Measurements from ENCODE around the gene RBM7. TPM values are rescaled to one million over a fixed set of nuclear protein-coding genes. Genes with fewer than 3 reads are reported as not detected.

The RBM7 gene, protein sequence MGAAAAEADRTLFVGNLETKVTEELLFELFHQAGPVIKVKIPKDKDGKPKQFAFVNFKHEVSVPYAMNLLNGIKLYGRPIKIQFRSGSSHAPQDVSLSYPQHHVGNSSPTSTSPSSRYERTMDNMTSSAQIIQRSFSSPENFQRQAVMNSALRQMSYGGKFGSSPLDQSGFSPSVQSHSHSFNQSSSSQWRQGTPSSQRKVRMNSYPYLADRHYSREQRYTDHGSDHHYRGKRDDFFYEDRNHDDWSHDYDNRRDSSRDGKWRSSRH
- 34.9 TPM for polyA plus RNA-seq

DNA sequence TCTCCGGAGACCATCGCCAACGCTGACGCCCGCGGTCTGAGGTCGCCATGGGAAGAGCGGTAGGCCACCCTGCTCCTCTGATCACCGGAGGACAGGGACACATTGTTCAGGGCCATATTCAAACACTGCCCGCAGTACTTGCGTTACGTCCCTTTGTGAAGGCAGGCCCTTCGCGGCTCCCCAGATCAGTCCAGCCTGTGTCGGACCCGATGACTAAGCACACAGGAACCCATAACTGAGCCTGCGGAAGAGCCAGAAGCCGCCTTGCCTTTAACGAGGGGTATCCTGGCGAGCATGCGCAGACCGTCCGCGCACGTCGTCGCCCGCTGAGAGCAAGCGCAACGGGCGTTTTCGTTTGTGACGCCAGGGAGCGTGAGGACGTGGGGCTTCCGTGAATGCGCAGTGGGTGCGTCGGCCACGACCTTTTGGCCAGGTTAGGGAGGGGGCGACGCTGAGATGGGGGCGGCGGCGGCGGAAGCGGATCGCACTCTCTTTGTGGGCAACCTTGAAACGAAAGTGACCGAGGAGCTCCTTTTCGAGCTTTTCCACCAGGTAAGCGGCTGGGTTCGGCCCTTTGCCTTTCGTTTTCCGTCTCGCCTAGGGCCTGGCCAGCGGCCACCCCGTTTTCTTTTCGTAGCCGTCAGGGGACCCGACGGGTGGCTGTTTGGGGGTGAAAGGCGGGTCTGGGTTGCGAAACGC, at the start of gene RBM7, which contains the start of gene C11orf71:
RBM7 (plus strand) TSS at position 451 of the 699 bp plus-strand sequence; CDS start at position 457, 6 bp downstream.
C11orf71 (minus strand) TSS at position 296 of the 699 bp plus-strand sequence; CDS start at position 116, 180 bp downstream.
- peak within 1 kb of the TSS; percentile 92 to 99 (median 97) for H3K4me3 Mint-ChIP-seq
- H3K36me3 Mint-ChIP-seq, result peaks cover 9% of the 10 kb centered on the region
- peak within 1 kb of the TSS; percentile 93 to 99 (median 99) for H3K27ac Mint-ChIP-seq
- H3K4me1 Mint-ChIP-seq, result peaks cover 30 to 45% (median 39%) of the 10 kb centered on the region in 3 donors
- H3K27me3 Mint-ChIP-seq, result no peaks in the 10 kb centered on the region
- no peaks in the 10 kb centered on the region for H3K9me3 Mint-ChIP-seq

DNA sequence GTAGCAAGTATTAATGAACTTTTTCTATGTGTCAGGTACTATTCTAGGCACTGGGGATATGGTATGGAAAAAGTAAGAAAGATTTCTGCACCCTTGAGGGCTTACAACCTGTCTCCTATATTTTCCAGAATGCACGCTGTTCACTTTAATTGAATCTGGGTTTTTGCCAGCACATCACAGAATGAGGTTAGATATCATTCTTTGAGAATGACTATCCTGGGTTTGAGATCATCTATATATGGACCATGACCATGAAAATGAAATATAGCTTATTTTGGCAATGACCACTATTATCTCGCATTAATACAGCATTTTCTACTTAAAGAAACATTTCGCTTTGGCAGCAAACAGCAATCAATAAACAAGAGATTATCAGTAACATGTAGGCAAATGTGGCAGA, 47.0 kb upstream of the RBM7 start:
- Mint-ChIP-seq H3K36me3 (no peaks in the 10 kb centered on the region), H3K4me3 (no peak overlapping the region), H3K27me3 (no peaks in the 10 kb centered on the region), H3K4me1 (no peaks in the 10 kb centered on the region), H3K9me3 (no peaks in the 10 kb centered on the region), H3K27ac (no peak overlapping the region)

DNA sequence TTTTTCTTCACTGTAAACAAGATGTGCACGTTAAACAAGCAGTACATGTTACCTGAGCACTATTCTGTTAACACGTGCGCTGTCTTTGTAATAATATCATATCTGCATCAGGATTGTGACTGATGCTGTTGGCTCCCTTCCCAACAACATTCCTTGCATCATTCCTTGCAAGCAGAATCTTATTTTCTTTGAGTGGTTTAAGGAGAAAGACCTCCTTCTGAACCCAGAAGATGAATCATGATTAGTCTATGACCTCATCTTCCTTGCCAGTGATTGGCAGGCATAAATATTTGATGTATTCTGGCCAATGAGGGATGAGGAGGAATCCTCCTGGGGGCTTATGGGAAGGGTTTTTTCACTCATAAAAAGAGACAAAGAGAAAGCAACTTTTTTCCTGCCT, 46.4 kb upstream of the RBM7 start:
- no peaks in the 10 kb centered on the region for H3K4me1 Mint-ChIP-seq
- no peak overlapping the region for H3K4me3 Mint-ChIP-seq
- H3K9me3 Mint-ChIP-seq, result no peaks in the 10 kb centered on the region
- H3K36me3 Mint-ChIP-seq, result no peaks in the 10 kb centered on the region
- H3K27me3 Mint-ChIP-seq, result no peaks in the 10 kb centered on the region
- H3K27ac Mint-ChIP-seq, result no peak overlapping the region

DNA sequence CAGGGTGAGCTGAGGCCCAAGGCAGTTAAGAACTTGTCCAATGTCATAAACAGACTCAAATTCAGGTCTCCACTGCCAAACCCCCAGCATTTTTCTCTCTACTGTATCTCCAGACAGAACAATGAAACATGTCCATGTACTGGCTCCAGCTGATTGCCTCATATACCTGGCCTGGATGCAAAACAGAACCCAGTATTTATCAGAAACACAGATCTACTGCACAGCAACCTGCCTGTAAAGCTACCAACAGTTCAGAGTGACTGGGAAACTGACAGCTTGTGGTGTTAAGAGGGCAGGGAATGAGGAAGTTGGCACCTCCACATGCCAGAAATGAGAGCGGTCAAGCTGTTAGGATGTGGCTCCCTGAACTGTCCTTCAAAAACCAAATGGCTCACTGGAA, 41.8 kb upstream of the RBM7 start:
- Mint-ChIP-seq H3K27ac (no peak overlapping the region), H3K4me3 (no peak overlapping the region), H3K4me1 (no peaks in the 10 kb centered on the region), H3K9me3 (peaks cover 0 to 4% (median 0%) of the 10 kb centered on the region in 3 donors), H3K36me3 (no peaks in the 10 kb centered on the region), H3K27me3 (peaks cover 10% of the 10 kb centered on the region)

DNA sequence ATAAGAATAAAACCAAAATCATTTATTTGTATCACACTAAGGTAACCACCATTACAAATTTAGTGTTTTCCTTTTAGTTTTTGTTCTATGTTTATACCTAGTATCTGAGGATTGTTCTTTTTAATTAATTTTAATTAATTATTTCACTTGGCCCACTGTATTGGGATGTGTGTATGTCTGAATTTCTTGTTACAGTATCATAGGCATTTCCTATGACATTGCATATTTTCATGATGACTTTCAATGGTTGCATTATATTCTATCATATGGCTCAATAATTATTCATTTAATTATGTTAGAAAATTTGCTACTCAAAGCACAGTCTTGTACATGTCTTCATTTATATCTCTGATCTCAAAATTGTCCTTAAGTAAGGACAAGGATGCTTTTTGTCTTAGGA, 41.1 kb upstream of the RBM7 start:
- no peaks in the 10 kb centered on the region for H3K36me3 Mint-ChIP-seq
- H3K4me3 Mint-ChIP-seq, result no peak overlapping the region
- peaks cover 0 to 4% (median 0%) of the 10 kb centered on the region in 3 donors for H3K9me3 Mint-ChIP-seq
- peaks cover 10% of the 10 kb centered on the region for H3K27me3 Mint-ChIP-seq
- no peak overlapping the region for H3K27ac Mint-ChIP-seq
- no peaks in the 10 kb centered on the region for H3K4me1 Mint-ChIP-seq

DNA sequence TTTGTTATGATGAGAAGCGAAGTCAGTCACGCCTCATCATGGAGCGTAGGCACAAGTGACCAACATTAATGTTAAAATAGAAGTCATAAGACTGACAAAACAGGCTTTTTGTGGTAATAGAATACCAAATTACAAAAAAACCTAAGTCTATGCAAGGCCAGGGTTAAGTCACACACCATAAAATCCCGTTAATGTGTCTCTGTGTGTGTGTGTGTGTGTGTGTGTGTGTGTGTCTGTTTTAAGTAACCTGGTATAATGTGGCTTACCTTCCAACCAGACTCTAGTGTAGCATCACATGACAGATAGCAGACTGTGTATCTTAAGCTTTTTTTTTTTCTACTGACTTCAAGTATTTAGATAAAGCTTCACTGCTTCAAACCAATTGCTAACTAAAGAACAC, 38.1 kb upstream of the RBM7 start:
- no peaks in the 10 kb centered on the region for H3K36me3 Mint-ChIP-seq
- peaks cover 11% of the 10 kb centered on the region for H3K27me3 Mint-ChIP-seq
- no peak overlapping the region for H3K27ac Mint-ChIP-seq
- H3K4me3 Mint-ChIP-seq, result no peak overlapping the region
- H3K4me1 Mint-ChIP-seq, result no peaks in the 10 kb centered on the region
- peaks cover 0 to 4% (median 0%) of the 10 kb centered on the region in 3 donors for H3K9me3 Mint-ChIP-seq

DNA sequence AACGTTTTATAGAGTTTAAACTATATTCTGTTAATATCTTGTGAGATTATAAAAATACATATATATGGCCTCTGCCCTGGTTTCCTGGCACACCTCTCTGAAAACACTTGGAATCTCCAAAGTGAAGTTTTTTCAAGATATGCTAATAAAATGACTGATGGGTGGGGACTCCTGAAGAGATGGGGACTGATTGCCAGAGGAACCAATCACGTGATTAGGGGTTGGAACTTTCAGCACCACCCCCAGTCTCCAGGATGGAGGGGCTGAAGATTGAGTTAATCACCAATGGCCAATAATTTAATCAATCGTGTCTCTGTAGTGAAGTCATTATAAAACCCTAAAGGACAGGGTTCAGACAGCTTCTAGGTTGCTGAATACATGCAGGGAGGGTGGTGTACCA, 37.5 kb upstream of the RBM7 start:
- Mint-ChIP-seq H3K4me1 (no peaks in the 10 kb centered on the region), H3K27me3 (peaks cover 11% of the 10 kb centered on the region)

DNA sequence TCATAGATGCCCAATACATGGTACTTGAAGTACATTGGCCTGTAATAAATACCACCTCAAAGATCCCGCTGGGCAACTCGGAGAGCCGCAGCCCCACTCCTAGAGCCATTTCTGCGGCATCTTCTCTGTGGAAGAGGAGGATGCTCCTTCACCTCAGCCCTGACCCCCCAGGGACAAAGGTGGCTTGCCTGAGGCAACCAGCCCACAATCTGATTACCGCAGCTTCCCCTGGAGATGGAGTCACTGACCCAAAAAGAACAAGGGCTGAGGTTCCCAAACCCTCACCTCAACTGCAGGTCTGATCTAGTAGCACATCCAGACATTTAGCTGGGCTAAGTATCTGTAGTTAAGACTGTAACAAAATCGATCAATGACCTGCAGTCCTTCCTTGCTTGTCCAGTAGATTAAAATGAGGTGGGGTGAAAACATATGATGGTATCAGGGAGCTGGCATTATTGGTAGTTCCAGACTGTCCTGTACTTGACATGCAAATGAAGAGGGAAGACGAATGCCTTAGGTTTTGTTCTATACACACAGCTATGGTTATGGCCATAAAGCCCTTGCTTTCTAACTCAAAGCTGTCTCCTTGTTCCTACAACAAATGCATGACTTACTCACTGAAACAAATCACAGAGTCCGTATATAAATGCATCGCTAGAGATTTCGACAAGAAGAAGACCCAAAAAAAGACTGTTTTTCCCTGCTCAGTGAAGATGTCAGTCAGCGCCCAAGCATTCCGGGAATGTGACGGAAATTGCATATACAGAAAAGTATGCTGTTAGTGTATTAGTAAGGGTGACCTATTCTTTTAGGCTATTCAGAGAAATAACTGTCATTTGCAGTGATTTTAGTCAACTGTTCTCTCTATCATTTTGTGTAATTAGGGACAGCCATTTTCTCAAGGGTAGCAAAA, 33.9 kb upstream of the RBM7 start:
- peaks cover 4% of the 10 kb centered on the region for H3K27me3 Mint-ChIP-seq
- peaks cover 0 to 2% (median 0%) of the 10 kb centered on the region in 3 donors for H3K4me1 Mint-ChIP-seq
- H3K36me3 Mint-ChIP-seq, result no peaks in the 10 kb centered on the region
- peaks cover 0 to 2% (median 0%) of the 10 kb centered on the region in 3 donors for H3K9me3 Mint-ChIP-seq
- peak overlapping the region in 1 of 3 donors; percentile 13 for H3K27ac Mint-ChIP-seq
- no peak overlapping the region for H3K4me3 Mint-ChIP-seq

More for the DNA sequence above, 37.5 kb upstream of the RBM7 start:
- no peak overlapping the region for H3K4me3 Mint-ChIP-seq
- no peaks in the 10 kb centered on the region for H3K36me3 Mint-ChIP-seq
- H3K9me3 Mint-ChIP-seq, result peaks cover 0 to 4% (median 0%) of the 10 kb centered on the region in 3 donors
- no peak overlapping the region for H3K27ac Mint-ChIP-seq

DNA sequence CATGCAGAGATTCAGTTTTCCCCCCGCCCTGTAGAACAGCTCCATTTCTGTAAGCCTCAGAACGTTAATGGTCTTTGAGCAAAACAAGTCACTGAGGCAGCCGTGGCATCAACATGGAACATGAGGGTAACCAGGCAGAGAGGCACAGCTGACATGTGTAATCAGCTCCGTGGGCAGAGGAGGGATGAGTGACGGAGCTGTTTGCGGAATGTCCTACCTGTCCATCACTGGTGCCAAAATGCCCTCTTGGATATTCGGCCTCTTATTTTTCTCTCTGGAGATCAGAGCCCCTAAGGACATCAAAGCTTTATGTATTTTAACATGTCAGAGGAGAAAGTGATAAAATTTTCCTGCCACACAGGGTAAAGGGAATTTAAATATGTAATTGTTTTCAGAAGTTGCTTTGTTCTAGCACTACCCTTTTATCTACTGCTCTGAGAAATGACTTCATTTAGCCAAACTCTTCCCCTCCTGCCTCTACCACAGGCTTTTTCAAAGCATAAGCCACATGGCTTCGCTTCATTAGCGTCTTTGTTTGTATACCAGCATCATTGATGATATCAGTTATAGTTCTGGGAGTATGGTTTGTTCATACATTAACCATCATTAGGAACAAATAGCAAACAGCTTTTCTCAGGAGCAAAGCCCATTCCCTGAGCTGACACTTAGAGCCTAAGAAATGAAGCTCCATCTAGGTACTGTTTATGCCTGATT, 33.1 kb upstream of the RBM7 start:
- Mint-ChIP-seq H3K4me1 (peaks cover 0 to 2% (median 0%) of the 10 kb centered on the region in 3 donors), H3K27ac (no peak overlapping the region), H3K4me3 (no peak overlapping the region), H3K9me3 (peaks cover 0 to 2% (median 0%) of the 10 kb centered on the region in 3 donors), H3K36me3 (no peaks in the 10 kb centered on the region), H3K27me3 (peaks cover 1% of the 10 kb centered on the region)

DNA sequence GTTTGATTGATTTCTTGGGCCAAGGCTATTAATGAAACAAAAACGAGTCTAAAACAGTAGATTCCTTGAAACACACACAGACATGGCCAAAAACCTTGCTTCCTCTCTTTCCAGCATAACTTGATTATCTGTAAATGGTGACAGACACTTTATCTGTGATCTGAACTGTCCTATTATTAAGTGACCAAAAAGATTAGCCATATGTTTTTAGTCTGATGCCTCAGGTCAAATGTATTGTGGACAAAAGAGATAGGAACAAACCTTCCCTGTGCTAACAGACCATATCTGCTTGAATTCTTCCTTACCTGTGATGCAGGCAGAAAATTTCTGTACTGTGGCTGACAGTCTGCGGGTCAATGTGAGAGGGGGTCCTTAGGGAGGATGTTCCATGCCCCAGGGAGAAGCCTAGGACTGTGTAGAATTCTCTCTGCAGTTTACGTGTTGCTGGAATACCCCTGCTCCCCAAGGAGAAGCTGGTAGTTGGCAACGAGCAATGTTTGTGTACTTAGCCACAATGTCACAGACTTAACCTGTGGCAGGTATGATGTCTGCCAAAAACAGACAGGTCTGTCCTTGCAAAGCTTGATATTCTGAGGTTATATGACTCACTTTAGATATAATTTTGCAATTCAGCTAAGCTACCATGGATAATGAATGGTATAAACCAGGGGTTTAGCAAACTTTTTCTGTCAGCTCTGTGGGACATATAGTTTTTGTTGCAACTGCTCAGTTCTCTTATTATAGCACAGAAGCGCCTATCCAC, 31.4 kb upstream of the RBM7 start:
- no peak overlapping the region for H3K4me3 Mint-ChIP-seq
- no peaks in the 10 kb centered on the region for H3K9me3 Mint-ChIP-seq
- peaks cover 0 to 2% (median 0%) of the 10 kb centered on the region in 3 donors for H3K4me1 Mint-ChIP-seq
- H3K36me3 Mint-ChIP-seq, result no peaks in the 10 kb centered on the region
- no peak overlapping the region for H3K27ac Mint-ChIP-seq
- H3K27me3 Mint-ChIP-seq, result peaks cover 1% of the 10 kb centered on the region

DNA sequence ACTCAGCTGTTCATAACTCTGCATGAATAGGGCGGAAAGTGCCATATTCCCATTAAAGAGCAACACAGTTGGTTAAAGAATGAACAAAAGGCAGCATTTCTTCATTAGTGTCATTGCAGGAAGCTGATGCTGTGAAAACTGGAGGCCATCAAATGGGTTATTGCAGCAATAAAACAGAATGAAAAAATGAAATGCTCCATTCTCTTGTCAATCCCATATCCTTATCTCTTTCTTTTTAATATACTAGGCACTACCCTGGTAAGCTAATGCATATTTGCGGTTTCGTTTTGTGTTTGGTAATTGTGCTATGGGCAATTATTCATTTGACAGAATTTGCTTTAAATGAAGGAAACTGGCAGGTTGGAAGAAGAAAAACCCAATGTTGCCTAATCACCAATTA, 25.4 kb upstream of the RBM7 start:
- no peaks in the 10 kb centered on the region for H3K4me1 Mint-ChIP-seq
- no peaks in the 10 kb centered on the region for H3K36me3 Mint-ChIP-seq
- H3K4me3 Mint-ChIP-seq, result no peak overlapping the region
- peaks cover 9% of the 10 kb centered on the region for H3K27me3 Mint-ChIP-seq
- no peaks in the 10 kb centered on the region for H3K9me3 Mint-ChIP-seq
- no peak overlapping the region for H3K27ac Mint-ChIP-seq

DNA sequence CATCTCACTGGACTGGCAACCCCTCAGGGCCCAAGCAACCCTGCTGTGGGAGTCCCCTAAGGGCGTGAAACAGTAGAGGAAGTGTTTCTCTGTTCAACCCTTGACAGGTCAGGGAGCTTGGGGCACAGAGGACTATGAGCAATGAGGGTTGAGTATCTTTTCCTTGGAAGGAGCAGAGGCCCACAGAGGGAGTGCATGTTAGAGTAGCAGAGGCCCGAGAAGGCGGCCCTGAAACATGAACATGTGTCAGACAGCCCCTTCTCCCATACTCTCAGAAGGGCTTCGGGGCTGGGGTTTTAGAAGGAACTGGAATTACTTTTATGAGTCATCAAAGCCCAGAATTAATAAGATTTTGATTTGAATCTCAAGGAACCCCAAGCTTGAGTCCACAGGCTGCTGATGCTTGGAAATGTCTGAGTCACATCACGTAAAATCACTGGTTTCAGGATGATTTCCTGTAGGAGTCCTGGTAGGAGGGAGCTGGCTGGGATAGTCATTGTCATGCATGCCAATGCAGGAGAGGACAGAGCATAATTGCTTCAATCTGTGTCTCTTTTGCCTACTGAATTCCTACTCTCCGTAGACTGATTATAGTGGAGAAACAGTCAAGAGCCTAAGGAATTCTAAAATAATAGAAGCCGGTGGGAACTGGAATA, 22.7 kb upstream of the RBM7 start:
- H3K27ac Mint-ChIP-seq, result no peak overlapping the region
- H3K4me3 Mint-ChIP-seq, result no peak overlapping the region
- peaks cover 14% of the 10 kb centered on the region for H3K27me3 Mint-ChIP-seq
- no peaks in the 10 kb centered on the region for H3K36me3 Mint-ChIP-seq
- peaks cover 0 to 1% (median 0%) of the 10 kb centered on the region in 3 donors for H3K4me1 Mint-ChIP-seq
- peaks cover 0 to 4% (median 3%) of the 10 kb centered on the region in 3 donors for H3K9me3 Mint-ChIP-seq

DNA sequence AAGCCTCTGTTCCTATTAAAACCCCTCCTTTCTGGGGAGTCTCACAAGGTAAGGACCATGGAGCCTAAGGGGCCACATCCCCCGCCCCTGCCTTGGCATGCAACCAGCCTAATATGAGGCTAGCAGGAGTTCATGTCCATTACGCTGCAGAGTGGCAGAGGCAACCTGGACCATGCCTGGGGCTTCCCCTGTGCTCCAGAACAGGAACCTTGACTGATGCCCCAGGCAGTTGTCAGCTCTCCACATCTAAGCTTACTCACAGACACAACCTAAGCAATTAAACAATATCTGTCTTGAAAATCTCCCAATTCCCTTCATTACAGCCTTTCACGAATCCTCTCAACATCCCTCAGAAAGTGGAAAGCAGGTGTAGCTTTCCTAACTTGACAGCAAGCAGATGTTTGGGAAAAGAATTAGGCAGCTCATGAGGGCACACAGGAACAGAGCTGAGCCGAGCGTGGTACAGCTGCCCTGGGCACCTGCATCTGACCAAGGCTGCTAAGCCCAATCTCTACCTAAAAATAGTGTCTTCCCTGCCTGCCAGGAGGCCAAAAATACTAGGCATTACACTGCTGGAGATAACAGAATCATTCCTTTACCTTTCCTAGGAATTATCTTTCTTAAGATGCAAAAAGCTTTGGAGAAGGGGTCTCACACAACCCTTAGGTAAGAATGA, 20.9 kb upstream of the RBM7 start:
- Mint-ChIP-seq H3K4me3 (no peak overlapping the region), H3K9me3 (peaks cover 0 to 13% (median 5%) of the 10 kb centered on the region in 3 donors), H3K36me3 (no peaks in the 10 kb centered on the region), H3K4me1 (peaks cover 0 to 1% (median 0%) of the 10 kb centered on the region in 3 donors), H3K27me3 (peaks cover 14% of the 10 kb centered on the region), H3K27ac (peak overlapping the region in 1 of 3 donors; percentile 7)

Measured in IgD-negative memory B cell (primary cell).